Hepatocyte (in vitro differentiated cells): ENCODE results near the gene ACD.

Source experiments
- EZH2 ChIP-seq: fragments of 200-600 bp; sonication (generic); IDR thresholded peaks from 2 replicates; pipeline ENCODE4 v1.6.1; 2016; ENCODE audit warnings: antibody characterized with exemption, mild to moderate bottlenecking, borderline replicate concordance
- TF ChIP-seq, protein P1 (sequence below): fragments of 200-600 bp; sonication (generic); IDR thresholded peaks from 2 replicates; pipeline ENCODE4 v1.5.1; 2016; ENCODE audit warnings: antibody characterized with exemption, mild to moderate bottlenecking; ENCODE audit not compliant: poor library complexity

DNA sequence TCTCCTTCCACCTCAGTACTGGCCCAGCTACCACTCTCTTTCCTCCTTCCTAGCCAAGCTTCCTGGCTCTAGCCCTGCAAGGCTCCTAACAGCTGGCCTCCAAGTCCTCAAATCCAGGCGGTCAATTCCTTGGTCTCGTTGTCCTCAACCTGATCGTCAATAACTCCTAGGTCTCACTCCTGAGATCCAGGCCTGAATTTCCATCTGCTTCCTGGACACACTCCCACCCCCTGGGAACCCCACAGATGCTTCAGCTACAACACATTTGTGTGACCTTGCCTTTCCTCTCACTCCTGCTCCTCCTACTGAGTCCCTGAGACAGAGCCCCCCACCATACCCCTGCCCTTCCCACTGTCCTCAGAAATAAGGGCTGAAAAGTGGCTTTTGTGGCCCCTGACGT lies 4.2 kb upstream of the ACD start:
- TF ChIP-seq, protein P1, sequence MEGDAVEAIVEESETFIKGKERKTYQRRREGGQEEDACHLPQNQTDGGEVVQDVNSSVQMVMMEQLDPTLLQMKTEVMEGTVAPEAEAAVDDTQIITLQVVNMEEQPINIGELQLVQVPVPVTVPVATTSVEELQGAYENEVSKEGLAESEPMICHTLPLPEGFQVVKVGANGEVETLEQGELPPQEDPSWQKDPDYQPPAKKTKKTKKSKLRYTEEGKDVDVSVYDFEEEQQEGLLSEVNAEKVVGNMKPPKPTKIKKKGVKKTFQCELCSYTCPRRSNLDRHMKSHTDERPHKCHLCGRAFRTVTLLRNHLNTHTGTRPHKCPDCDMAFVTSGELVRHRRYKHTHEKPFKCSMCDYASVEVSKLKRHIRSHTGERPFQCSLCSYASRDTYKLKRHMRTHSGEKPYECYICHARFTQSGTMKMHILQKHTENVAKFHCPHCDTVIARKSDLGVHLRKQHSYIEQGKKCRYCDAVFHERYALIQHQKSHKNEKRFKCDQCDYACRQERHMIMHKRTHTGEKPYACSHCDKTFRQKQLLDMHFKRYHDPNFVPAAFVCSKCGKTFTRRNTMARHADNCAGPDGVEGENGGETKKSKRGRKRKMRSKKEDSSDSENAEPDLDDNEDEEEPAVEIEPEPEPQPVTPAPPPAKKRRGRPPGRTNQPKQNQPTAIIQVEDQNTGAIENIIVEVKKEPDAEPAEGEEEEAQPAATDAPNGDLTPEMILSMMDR: no peak
- TF ChIP-seq EZH2: no peak
